ENCODE measurements around the gene SNX11.

Gene SNX11

GRCh38 chr17:48129981-48130380, 22.4 kb downstream of the SNX11 start:
- no peaks in the 10 kb centered on the region for H3K27me3 ChIP-seq (ENCODE audit: insufficient read depth, low read depth, severe bottlenecking)
- peak; percentile 74 for DNase-seq
- no peak overlapping the region; the same call in 1 of the 2 replicates for H3K27ac ChIP-seq
- no peaks in the 10 kb centered on the region for H3K36me3 ChIP-seq
- no peak for TF ChIP-seq CTCF (IDR thresholded peaks at IDR 0.05; ENCODE audit: low read depth, low read length)
- H3K9me3 ChIP-seq (ENCODE audit: severe bottlenecking), result no peaks in the 10 kb centered on the region
- H3K4me3 ChIP-seq (ENCODE audit: low read depth, low read length), result no peak overlapping the region

GRCh38 chr17:48131216-48131824, 23.8 kb downstream of the SNX11 start:
- Histone ChIP-seq H3K4me3 (ENCODE audit: low read depth, low read length) (no peak overlapping the region), H3K36me3 (no peaks in the 10 kb centered on the region), H3K9me3 (ENCODE audit: severe bottlenecking) (no peaks in the 10 kb centered on the region), H3K27me3 (ENCODE audit: insufficient read depth, low read depth, severe bottlenecking) (no peaks in the 10 kb centered on the region), H3K27ac (no peak overlapping the region)
- peak; percentile 91 for TF ChIP-seq CTCF (IDR thresholded peaks at IDR 0.05; ENCODE audit: low read depth, low read length)
- peak; percentile 83 for DNase-seq

- no peak for TF ChIP-seq CTCF (IDR thresholded peaks at IDR 0.05; ENCODE audit: low read depth, low read length)
- Histone ChIP-seq H3K27ac (no peak overlapping the region), H3K9me3 (ENCODE audit: severe bottlenecking) (no peaks in the 10 kb centered on the region), H3K27me3 (ENCODE audit: insufficient read depth, low read depth, severe bottlenecking) (no peaks in the 10 kb centered on the region), H3K4me3 (ENCODE audit: low read depth, low read length) (no peak overlapping the region), H3K36me3 (no peaks in the 10 kb centered on the region)
- DNase-seq, result no peak
Observed at GRCh38 chr17:48132385-48132784, 24.8 kb downstream of the SNX11 start.

GRCh38 chr17:48134912-48135480, 27.4 kb downstream of the SNX11 start:
- Histone ChIP-seq H3K9me3 (ENCODE audit: severe bottlenecking) (no peaks in the 10 kb centered on the region), H3K27ac (no peak overlapping the region; the same call in none of the 2 replicates), H3K4me3 (ENCODE audit: low read depth, low read length) (no peak overlapping the region), H3K27me3 (ENCODE audit: insufficient read depth, low read depth, severe bottlenecking) (no peaks in the 10 kb centered on the region), H3K36me3 (no peaks in the 10 kb centered on the region)
- peak; percentile 77 for TF ChIP-seq CTCF (IDR thresholded peaks at IDR 0.05; ENCODE audit: low read depth, low read length)
- peak; percentile 42 for DNase-seq

GRCh38 chr17:48137656-48138055, 30.1 kb downstream of the SNX11 start:
- peak overlapping the region; percentile 26 for H3K4me3 ChIP-seq (ENCODE audit: low read depth, low read length)
- H3K36me3 ChIP-seq, result no peaks in the 10 kb centered on the region
- no peaks in the 10 kb centered on the region for H3K9me3 ChIP-seq (ENCODE audit: severe bottlenecking)
- H3K27me3 ChIP-seq (ENCODE audit: insufficient read depth, low read depth, severe bottlenecking), result no peaks in the 10 kb centered on the region
- peak overlapping the region; percentile 75 for H3K27ac ChIP-seq
- DNase-seq, result peak; percentile 55
- TF ChIP-seq CTCF (IDR thresholded peaks at IDR 0.05; ENCODE audit: low read depth, low read length), result no peak

- no peak overlapping the region for H3K4me3 ChIP-seq (ENCODE audit: low read depth, low read length)
- TF ChIP-seq CTCF (IDR thresholded peaks at IDR 0.05; ENCODE audit: low read depth, low read length), result no peak
- no peak for DNase-seq
- H3K27ac ChIP-seq, result no peak overlapping the region
- no peaks in the 10 kb centered on the region for H3K27me3 ChIP-seq (ENCODE audit: insufficient read depth, low read depth, severe bottlenecking)
- H3K9me3 ChIP-seq (ENCODE audit: severe bottlenecking), result no peaks in the 10 kb centered on the region
- H3K36me3 ChIP-seq, result no peaks in the 10 kb centered on the region
Observed at GRCh38 chr17:48139944-48140343, 32.4 kb downstream of the SNX11 start.

Measured in WERI-Rb-1 (cell line).